PFSK-1 (cell line): ENCODE data around the gene ATOH8.

Experiments
- FOXP2 ChIP-seq: optimal IDR thresholded peaks from 2 replicates; pipeline ENCODE3; 2011; ENCODE audit warnings: borderline replicate concordance, control low read depth, inconsistent platforms; ENCODE audit not compliant: insufficient read depth; ENCODE audit errors: extremely low read length, extremely low read depth
- POLR2AphosphoS5 ChIP-seq: IDR thresholded peaks from 2 replicates; pipeline ENCODE4 v1.6.1; 2012; ENCODE audit warnings: low read depth, mild to moderate bottlenecking, control low read depth, low read length, moderate library complexity
- REST ChIP-seq, 2 experiments: IDR thresholded peaks; 2 replicates each; pipeline versions ENCODE4 v1.6.1 to v1.8.0; 2011 to 2012; ENCODE audit warnings: low read depth in 2 of 2, low read length in 2 of 2, control low read depth in 1 of 2, inconsistent platforms in 1 of 2, mild to moderate bottlenecking in 1 of 2, moderate library complexity in 1 of 2; ENCODE audit not compliant: insufficient read depth in 1 of 2
- SIN3A ChIP-seq: IDR thresholded peaks from 2 replicates; pipeline ENCODE4 v1.6.1; 2012; ENCODE audit warnings: mild to moderate bottlenecking, low read length, moderate library complexity, borderline replicate concordance; ENCODE audit not compliant: insufficient read depth
- TAF1 ChIP-seq: IDR thresholded peaks from 2 replicates; pipeline ENCODE4 v1.6.1; 2012; ENCODE audit warnings: low read length, control low read depth, borderline replicate concordance; ENCODE audit not compliant: insufficient read depth

The ATOH8 gene

GRCh38 chr2:85787282-85787980 lies 33.6 kb downstream of the ATOH8 start:
- TF ChIP-seq FOXP2 (no peak), TAF1 (no peak)

GRCh38 chr2:85787981-85788340 lies 34.2 kb downstream of the ATOH8 start:
- TF ChIP-seq REST (IDR thresholded peaks at IDR 0.05; ENCODE audit: insufficient read depth in 1 of 2, low read depth in 2 of 2, low read length in 2 of 2) = no peak

GRCh38 chr2:85788603-85789002 lies 34.8 kb downstream of the ATOH8 start:
- TF ChIP-seq SIN3A (no peak), FOXP2 (no peak), TAF1 (no peak), REST (IDR thresholded peaks at IDR 0.05; ENCODE audit: insufficient read depth in 1 of 2, low read depth in 2 of 2, low read length in 2 of 2) (no peak), POLR2AphosphoS5 (no peak)

GRCh38 chr2:85789271-85789670 lies 35.5 kb downstream of the ATOH8 start:
- TF ChIP-seq SIN3A = no peak
- no peak for TF ChIP-seq FOXP2
- no peak for TF ChIP-seq POLR2AphosphoS5
- TF ChIP-seq TAF1 = no peak
- no peak for TF ChIP-seq REST (IDR thresholded peaks at IDR 0.05; ENCODE audit: insufficient read depth in 1 of 2, low read depth in 2 of 2, low read length in 2 of 2)

- no peak for TF ChIP-seq REST (IDR thresholded peaks at IDR 0.05; ENCODE audit: insufficient read depth in 1 of 2, low read depth in 2 of 2, low read length in 2 of 2)
- no peak for TF ChIP-seq FOXP2
- no peak for TF ChIP-seq SIN3A
- no peak for TF ChIP-seq TAF1
- no peak for TF ChIP-seq POLR2AphosphoS5
Observed at GRCh38 chr2:85790032-85790431, 36.2 kb downstream of the ATOH8 start.
